GM19351 (cell line): Measurements from ENCODE around the gene SLC12A6.
A peak's percentile ranks its signal among the peaks of the same experiment; 100 is the strongest.
"Not testable (repeated sequence)": the region's sequence is repeated elsewhere in the genome, so short reads cannot be mapped to it uniquely, and the experiment has no call there.

Experiments used
- ATAC-seq: cut with Tn5 transposase; IDR thresholded peaks from one replicate; pipeline ENCODE4 v1.9.1; 2021; ENCODE audit warnings: mild to moderate bottlenecking, moderate library complexity; ENCODE audit not compliant: unreplicated experiment

The SLC12A6 gene

GRCh38 chr15:34358367-34358766, 20.8 kb upstream of the SLC12A6 start:
- no peak for ATAC-seq

GRCh38 chr15:34357653-34358052, 20.1 kb upstream of the SLC12A6 start:
- ATAC-seq: no peak

- ATAC-seq: no peak
Observed at GRCh38 chr15:34355241-34355640, 17.7 kb upstream of the SLC12A6 start.

- no peak for ATAC-seq
Observed at GRCh38 chr15:34354286-34354685, 16.7 kb upstream of the SLC12A6 start.

GRCh38 chr15:34353627-34354026, 16.0 kb upstream of the SLC12A6 start:
- ATAC-seq: no peak

- not testable (repeated sequence) for ATAC-seq
Observed at GRCh38 chr15:34352996-34353395, 15.4 kb upstream of the SLC12A6 start.

GRCh38 chr15:34349769-34350168, 12.2 kb upstream of the SLC12A6 start:
- ATAC-seq: no peak

- ATAC-seq: no peak
Observed at GRCh38 chr15:34348735-34349300, 11.2 kb upstream of the SLC12A6 start.

- ATAC-seq: no peak
Observed at GRCh38 chr15:34347951-34348638, 10.5 kb upstream of the SLC12A6 start.

- peak; percentile 89 for ATAC-seq
Observed at GRCh38 chr15:34342737-34343575, 5.4 kb upstream of the SLC12A6 start, which contains the start of the genes NOP10 and NUTM1. Gene NOP10, minus strand, starts transcription at chr15:34343136. Its CDS starts 63 bp downstream, at chr15:34343073. Gene NUTM1, plus strand, starts transcription at chr15:34343315. Its CDS starts 382 bp downstream, at chr15:34343697.

- not testable (repeated sequence) for ATAC-seq
Observed at GRCh38 chr15:34342213-34342736, 4.7 kb upstream of the SLC12A6 start.

- no peak for ATAC-seq
Observed at GRCh38 chr15:34341381-34342212, 4.0 kb upstream of the SLC12A6 start.

- no peak for ATAC-seq
Observed at GRCh38 chr15:34339946-34340345, 2.4 kb upstream of the SLC12A6 start.

- no peak for ATAC-seq
Observed at GRCh38 chr15:34338347-34338746, 766 bp upstream of the SLC12A6 start.

- peak; percentile 2 for ATAC-seq
Observed at GRCh38 chr15:34336991-34337556, 507 bp downstream of the SLC12A6 start.

GRCh38 chr15:34336231-34336990, 1.2 kb downstream of the SLC12A6 start:
- no peak for ATAC-seq

GRCh38 chr15:34335176-34336032, 2.2 kb downstream of the SLC12A6 start:
- no peak for ATAC-seq

- ATAC-seq: no peak
Observed at GRCh38 chr15:34334672-34335071, 2.9 kb downstream of the SLC12A6 start.
